ENCODE data around the gene ACACB. TPM values are rescaled to one million over a fixed set of nuclear protein-coding genes. Genes with fewer than 3 reads are reported as not detected.

ACACB gene
- total and polyA plus RNA-seq, 4 experiments from 2014 or later, result 0.83 to 47.1 (median 24.4) TPM

- Histone ChIP-seq H3K4me1 (ENCODE audit: insufficient read depth, low read length) (no peaks in the 10 kb centered on the region), H3K9me3 (ENCODE audit: control insufficient read depth in 1 of 2, low read length in 2 of 2) (no peaks in the 10 kb centered on the region), H3K27me3 (ENCODE audit: insufficient read depth, low read length) (no peaks in the 10 kb centered on the region), H3K36me3 (ENCODE audit: insufficient read depth, low read length) (no peaks in the 10 kb centered on the region), H3K27ac (ENCODE audit: low read depth, low read length) (no peak overlapping the region), H3K4me3 (ENCODE audit: low read length in 2 of 2) (no peak overlapping the region)
- ChIA-PET POLR2A (ENCODE audit: partially characterized antibody) (no interaction called here), CTCF (ENCODE audit: partially characterized antibody) (no interaction called here)
- no peak for DNase-seq
- H3K36me3 Mint-ChIP-seq, result peaks cover 41 to 49% of the 10 kb centered on the region in 2 donors
- no peak overlapping the region for H3K27ac Mint-ChIP-seq
- H3K4me3 Mint-ChIP-seq, result no peak overlapping the region
- H3K9me3 Mint-ChIP-seq, result no peaks in the 10 kb centered on the region
- H3K27me3 Mint-ChIP-seq, result no peaks in the 10 kb centered on the region
- H3K4me1 Mint-ChIP-seq, result peaks cover 0 to 4% (median under 1%) of the 10 kb centered on the region in 4 donors
- intact Hi-C loops (cut with micrococcal nuclease), result no loop called here
Observed at GRCh38 chr12:109179927-109180326, 63.5 kb downstream of the ACACB start.

DNA sequence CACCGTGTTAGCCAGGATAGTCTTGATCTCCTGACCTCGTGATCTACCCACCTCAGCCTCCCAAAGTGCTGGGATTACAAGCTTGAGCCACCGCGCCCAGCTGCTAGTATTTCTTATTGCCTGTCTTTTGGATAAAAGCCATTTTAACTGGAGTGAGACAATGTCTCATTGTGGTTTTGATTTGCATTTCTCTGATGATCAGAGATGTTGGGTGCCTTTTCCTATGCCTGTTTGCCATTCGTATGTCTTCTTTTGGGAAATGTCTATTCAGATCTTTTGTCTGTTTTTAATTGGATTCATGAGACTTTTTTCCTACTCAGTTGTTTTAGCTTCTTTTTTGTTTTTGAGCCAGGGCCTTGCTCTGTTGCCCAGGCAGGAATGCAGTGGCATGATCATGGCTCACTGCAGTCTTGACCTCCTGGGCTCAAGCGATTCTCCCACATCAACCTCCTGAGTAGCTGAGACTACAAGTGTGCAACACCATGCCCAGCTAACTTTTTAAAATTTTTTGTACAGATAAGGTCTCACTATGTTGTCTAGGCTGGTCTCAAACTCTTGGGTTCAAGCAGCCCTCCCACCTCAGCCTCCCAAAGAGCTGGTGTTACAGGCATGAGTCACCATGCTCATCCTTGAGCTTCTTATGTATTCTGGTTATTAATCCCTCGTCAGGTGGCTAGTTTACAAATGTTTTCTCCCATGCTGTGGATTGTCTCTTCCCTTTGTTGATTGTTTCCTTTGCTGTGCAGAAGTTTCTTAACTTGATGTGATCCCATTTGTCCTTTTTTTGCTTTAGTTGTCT, 65.9 kb downstream of the ACACB start:
- H3K9me3 Mint-ChIP-seq, result no peaks in the 10 kb centered on the region
- peak overlapping the region in 1 of 7 donors; percentile 5 for H3K27ac Mint-ChIP-seq
- peaks cover 37 to 54% of the 10 kb centered on the region in 2 donors for H3K36me3 Mint-ChIP-seq

DNA sequence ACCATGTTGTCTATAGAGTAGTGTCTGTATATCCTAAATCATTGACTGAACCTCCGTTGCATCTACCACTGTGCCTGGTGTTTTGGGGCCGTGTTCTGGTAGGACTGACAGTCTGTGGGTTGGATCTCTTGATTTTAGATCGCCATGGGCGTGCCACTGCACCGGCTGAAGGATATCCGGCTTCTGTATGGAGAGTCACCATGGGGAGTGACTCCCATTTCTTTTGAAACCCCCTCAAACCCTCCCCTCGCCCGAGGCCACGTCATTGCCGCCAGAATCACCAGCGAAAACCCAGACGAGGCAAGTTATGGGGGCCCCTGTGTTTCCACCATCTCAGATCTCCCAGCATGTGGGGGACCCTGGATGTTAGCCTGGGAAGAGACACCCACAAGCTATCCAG, 69.1 kb downstream of the ACACB start:
- ChIA-PET CTCF (ENCODE audit: partially characterized antibody) (no interaction called here), POLR2A (ENCODE audit: partially characterized antibody) (no interaction called here)
- Histone ChIP-seq H3K36me3 (ENCODE audit: insufficient read depth, low read length) (no peaks in the 10 kb centered on the region), H3K4me3 (ENCODE audit: low read length in 2 of 2) (no peak overlapping the region), H3K4me1 (ENCODE audit: insufficient read depth, low read length) (no peaks in the 10 kb centered on the region), H3K9me3 (ENCODE audit: control insufficient read depth in 1 of 2, low read length in 2 of 2) (no peaks in the 10 kb centered on the region), H3K27me3 (ENCODE audit: insufficient read depth, low read length) (no peaks in the 10 kb centered on the region), H3K27ac (ENCODE audit: low read depth, low read length) (no peak overlapping the region)
- H3K36me3 Mint-ChIP-seq, result peaks cover 24 to 44% of the 10 kb centered on the region in 2 donors
- intact Hi-C loops (cut with micrococcal nuclease), result no loop called here
- no peak for DNase-seq
- no peak overlapping the region for H3K4me3 Mint-ChIP-seq
- peaks cover 0 to 4% (median under 1%) of the 10 kb centered on the region in 4 donors for H3K4me1 Mint-ChIP-seq
- H3K27me3 Mint-ChIP-seq, result no peaks in the 10 kb centered on the region
- H3K9me3 Mint-ChIP-seq, result no peaks in the 10 kb centered on the region
- H3K27ac Mint-ChIP-seq, result no peak overlapping the region

More for the DNA sequence above, 65.9 kb downstream of the ACACB start:
- CTCF ChIA-PET (ENCODE audit: partially characterized antibody), result no interaction called here
- Histone ChIP-seq H3K4me3 (ENCODE audit: low read length in 2 of 2) (no peak overlapping the region), H3K4me1 (ENCODE audit: insufficient read depth, low read length) (no peaks in the 10 kb centered on the region), H3K36me3 (ENCODE audit: insufficient read depth, low read length) (no peaks in the 10 kb centered on the region), H3K27ac (ENCODE audit: low read depth, low read length) (no peak overlapping the region), H3K27me3 (ENCODE audit: insufficient read depth, low read length) (no peaks in the 10 kb centered on the region), H3K9me3 (ENCODE audit: control insufficient read depth in 1 of 2, low read length in 2 of 2) (no peaks in the 10 kb centered on the region)
- intact Hi-C loops (cut with micrococcal nuclease), result no loop called here
- H3K27me3 Mint-ChIP-seq, result no peaks in the 10 kb centered on the region
- no peak for DNase-seq
- H3K4me3 Mint-ChIP-seq, result no peak overlapping the region
- peaks cover 0 to 4% (median under 1%) of the 10 kb centered on the region in 4 donors for H3K4me1 Mint-ChIP-seq
- POLR2A ChIA-PET (ENCODE audit: partially characterized antibody), result no interaction called here

DNA sequence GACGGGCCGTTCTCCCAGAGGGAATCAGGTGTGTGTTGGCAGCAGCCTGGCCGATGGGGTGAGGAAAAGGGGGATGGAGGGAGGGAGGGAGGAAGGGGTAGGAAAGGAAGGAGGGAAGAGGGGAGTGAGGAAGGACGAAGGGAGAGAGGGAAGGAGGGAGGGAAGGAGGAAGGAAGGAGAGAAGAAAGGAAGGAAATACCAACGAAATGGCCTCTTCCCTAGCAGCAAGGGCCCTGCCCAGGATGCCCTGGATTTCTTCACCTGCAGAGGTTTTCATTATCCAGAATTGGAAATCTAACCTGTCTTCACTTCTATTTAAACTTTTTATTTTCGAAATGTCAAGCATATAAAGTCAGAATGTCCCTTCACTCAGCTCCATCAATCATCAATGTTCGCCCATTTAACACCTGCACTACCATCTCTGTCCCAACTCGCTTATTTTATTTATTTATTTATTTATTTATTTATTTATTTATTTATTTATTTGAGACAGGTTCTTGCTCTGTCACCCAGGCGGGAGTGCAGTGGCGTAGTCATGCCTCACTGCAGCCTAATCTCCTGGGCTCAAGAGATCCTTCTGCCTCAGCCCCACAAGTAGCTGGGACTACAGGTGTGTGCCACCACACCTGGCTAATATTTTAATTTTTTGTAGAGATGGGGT, 70.7 kb downstream of the ACACB start:
- Histone ChIP-seq H3K27ac (ENCODE audit: low read depth, low read length) (no peak overlapping the region), H3K9me3 (ENCODE audit: control insufficient read depth in 1 of 2, low read length in 2 of 2) (no peaks in the 10 kb centered on the region), H3K27me3 (ENCODE audit: insufficient read depth, low read length) (no peaks in the 10 kb centered on the region), H3K4me3 (ENCODE audit: low read length in 2 of 2) (no peak overlapping the region), H3K36me3 (ENCODE audit: insufficient read depth, low read length) (no peaks in the 10 kb centered on the region), H3K4me1 (ENCODE audit: insufficient read depth, low read length) (no peaks in the 10 kb centered on the region)
- Mint-ChIP-seq H3K27ac (no peak overlapping the region), H3K4me1 (peaks cover 0 to 2% (median 0%) of the 10 kb centered on the region in 4 donors), H3K36me3 (peaks cover 26 to 47% of the 10 kb centered on the region in 2 donors), H3K9me3 (no peaks in the 10 kb centered on the region), H3K4me3 (no peak overlapping the region), H3K27me3 (no peaks in the 10 kb centered on the region)
- CTCF ChIA-PET (ENCODE audit: partially characterized antibody), result no interaction called here
- no peak for DNase-seq
- POLR2A ChIA-PET (ENCODE audit: partially characterized antibody), result no interaction called here
- intact Hi-C loops (cut with micrococcal nuclease), result no loop called here

GRCh38 chr12:109188108-109188712, 71.8 kb downstream of the ACACB start:
- POLR2A ChIA-PET (ENCODE audit: partially characterized antibody), result no interaction called here
- no peaks in the 10 kb centered on the region for H3K9me3 Mint-ChIP-seq

DNA sequence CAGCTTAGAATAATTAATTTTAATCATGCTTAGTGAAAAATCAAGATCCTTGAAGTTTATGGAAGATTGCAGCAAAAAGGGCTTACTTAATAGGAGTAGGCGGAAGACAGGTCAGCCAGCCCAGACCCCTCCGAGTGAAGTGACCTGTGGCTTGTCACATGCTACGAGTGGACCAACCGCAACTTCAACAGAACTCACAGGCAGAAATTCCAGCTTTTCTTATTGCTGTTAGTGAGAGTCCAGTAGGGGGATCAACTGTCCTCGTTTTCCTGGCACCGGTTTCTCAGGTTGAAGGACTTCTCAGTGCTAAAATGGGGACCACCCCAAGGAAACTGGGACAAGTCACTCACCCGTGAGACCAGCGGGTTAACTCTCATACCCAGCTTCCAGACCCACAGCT, 72.9 kb downstream of the ACACB start:
- Histone ChIP-seq H3K9me3 (ENCODE audit: control insufficient read depth in 1 of 2, low read length in 2 of 2) (no peaks in the 10 kb centered on the region), H3K36me3 (ENCODE audit: insufficient read depth, low read length) (no peaks in the 10 kb centered on the region), H3K27me3 (ENCODE audit: insufficient read depth, low read length) (no peaks in the 10 kb centered on the region), H3K4me3 (ENCODE audit: low read length in 2 of 2) (no peak overlapping the region), H3K4me1 (ENCODE audit: insufficient read depth, low read length) (no peaks in the 10 kb centered on the region), H3K27ac (ENCODE audit: low read depth, low read length) (no peak overlapping the region)
- ChIA-PET POLR2A (ENCODE audit: partially characterized antibody) (no interaction called here), CTCF (ENCODE audit: partially characterized antibody) (no interaction called here)
- Mint-ChIP-seq H3K9me3 (no peaks in the 10 kb centered on the region), H3K27me3 (no peaks in the 10 kb centered on the region), H3K27ac (no peak overlapping the region), H3K4me1 (no peaks in the 10 kb centered on the region), H3K36me3 (peaks cover 30 to 42% of the 10 kb centered on the region in 2 donors), H3K4me3 (no peak overlapping the region)
- no peak for DNase-seq
- intact Hi-C loops (cut with micrococcal nuclease), result no loop called here

More at GRCh38 chr12:109188108-109188712, 71.8 kb downstream of the ACACB start:
- H3K4me1 ChIP-seq (ENCODE audit: insufficient read depth, low read length), result no peaks in the 10 kb centered on the region
- H3K27me3 Mint-ChIP-seq, result no peaks in the 10 kb centered on the region
- no peaks in the 10 kb centered on the region for H3K4me1 Mint-ChIP-seq
- no peaks in the 10 kb centered on the region for H3K9me3 ChIP-seq (ENCODE audit: control insufficient read depth in 1 of 2, low read length in 2 of 2)
- no peak overlapping the region for H3K27ac ChIP-seq (ENCODE audit: low read depth, low read length)
- CTCF ChIA-PET (ENCODE audit: partially characterized antibody), result no interaction called here
- H3K27ac Mint-ChIP-seq, result no peak overlapping the region
- DNase-seq, result no peak
- H3K36me3 ChIP-seq (ENCODE audit: insufficient read depth, low read length), result no peaks in the 10 kb centered on the region
- intact Hi-C loops (cut with micrococcal nuclease), result no loop called here
- no peak overlapping the region for H3K4me3 Mint-ChIP-seq
- H3K4me3 ChIP-seq (ENCODE audit: low read length in 2 of 2), result no peak overlapping the region
- H3K27me3 ChIP-seq (ENCODE audit: insufficient read depth, low read length), result no peaks in the 10 kb centered on the region
- peaks cover 24 to 41% of the 10 kb centered on the region in 2 donors for H3K36me3 Mint-ChIP-seq

DNA sequence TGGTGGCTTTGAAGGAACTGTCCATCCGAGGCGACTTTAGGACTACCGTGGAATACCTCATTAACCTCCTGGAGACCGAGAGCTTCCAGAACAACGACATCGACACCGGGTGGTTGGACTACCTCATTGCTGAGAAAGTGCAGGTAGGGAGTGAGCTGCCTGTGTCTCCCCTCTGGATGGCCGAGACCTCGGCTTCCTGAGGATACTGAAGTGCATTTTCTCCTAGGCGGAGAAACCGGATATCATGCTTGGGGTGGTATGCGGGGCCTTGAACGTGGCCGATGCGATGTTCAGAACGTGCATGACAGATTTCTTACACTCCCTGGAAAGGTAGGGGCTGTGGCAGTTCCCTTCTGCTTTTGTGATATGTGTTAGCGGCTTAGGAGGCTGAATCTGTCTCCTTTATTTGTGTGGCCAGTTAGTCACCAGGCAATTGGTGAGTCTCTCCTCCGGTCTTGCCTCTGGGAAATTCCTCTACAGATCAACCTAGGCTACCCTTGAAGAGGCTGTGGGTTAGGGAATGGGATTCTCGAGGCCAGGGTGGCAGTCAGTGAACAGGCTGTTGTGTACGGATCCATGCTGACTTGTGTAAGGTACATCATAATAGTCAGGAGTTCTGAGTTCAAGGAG, 75.3 kb downstream of the ACACB start:
- CTCF ChIA-PET (ENCODE audit: partially characterized antibody), result no interaction called here
- H3K4me3 Mint-ChIP-seq, result no peak overlapping the region
- H3K27me3 ChIP-seq (ENCODE audit: insufficient read depth, low read length), result no peaks in the 10 kb centered on the region
- intact Hi-C loops (cut with micrococcal nuclease), result no loop called here
- H3K27me3 Mint-ChIP-seq, result no peaks in the 10 kb centered on the region
- no peaks in the 10 kb centered on the region for H3K9me3 ChIP-seq (ENCODE audit: control insufficient read depth in 1 of 2, low read length in 2 of 2)
- peaks cover 7% of the 10 kb centered on the region for H3K36me3 ChIP-seq (ENCODE audit: insufficient read depth, low read length)
- POLR2A ChIA-PET (ENCODE audit: partially characterized antibody), result no interaction called here
- no peaks in the 10 kb centered on the region for H3K4me1 ChIP-seq (ENCODE audit: insufficient read depth, low read length)
- H3K27ac ChIP-seq (ENCODE audit: low read depth, low read length), result no peak overlapping the region
- H3K9me3 Mint-ChIP-seq, result peaks cover 0 to 8% (median 1%) of the 10 kb centered on the region in 8 donors
- no peak for DNase-seq
- H3K4me3 ChIP-seq (ENCODE audit: low read length in 2 of 2), result no peak overlapping the region
- peaks cover 44 to 46% of the 10 kb centered on the region in 2 donors for H3K36me3 Mint-ChIP-seq
- H3K27ac Mint-ChIP-seq, result no peak overlapping the region
- no peaks in the 10 kb centered on the region for H3K4me1 Mint-ChIP-seq
